ENCODE data around the gene FTO.

Gene FTO

GRCh38 chr16:54174750-54175149, 470.8 kb downstream of the FTO start:
- TF ChIP-seq POLR2AphosphoS5 (IDR thresholded peaks at IDR 0.05; ENCODE audit: low read depth, low read length) (no peak), FOXP2 (optimal IDR thresholded peaks at IDR 0.05; ENCODE audit: borderline replicate concordance, extremely low read depth, extremely low read length, insufficient read depth) (no peak), REST (IDR thresholded peaks at IDR 0.05; ENCODE audit: insufficient read depth in 1 of 2, low read depth in 2 of 2, low read length in 2 of 2) (no peak), TAF1 (IDR thresholded peaks at IDR 0.05; ENCODE audit: borderline replicate concordance, insufficient read depth, low read length) (no peak), SIN3A (IDR thresholded peaks at IDR 0.05; ENCODE audit: borderline replicate concordance, insufficient read depth, low read length) (no peak)

- TF ChIP-seq FOXP2 (optimal IDR thresholded peaks at IDR 0.05; ENCODE audit: borderline replicate concordance, extremely low read depth, extremely low read length, insufficient read depth) (no peak), SIN3A (IDR thresholded peaks at IDR 0.05; ENCODE audit: borderline replicate concordance, insufficient read depth, low read length) (no peak), POLR2AphosphoS5 (IDR thresholded peaks at IDR 0.05; ENCODE audit: low read depth, low read length) (no peak), TAF1 (IDR thresholded peaks at IDR 0.05; ENCODE audit: borderline replicate concordance, insufficient read depth, low read length) (no peak), REST (IDR thresholded peaks at IDR 0.05; ENCODE audit: insufficient read depth in 1 of 2, low read depth in 2 of 2, low read length in 2 of 2) (no peak)
These were observed 471.2 kb downstream of the FTO start for GRCh38 chr16:54175169-54175551.

- TF ChIP-seq POLR2AphosphoS5 (IDR thresholded peaks at IDR 0.05; ENCODE audit: low read depth, low read length) (no peak), SIN3A (IDR thresholded peaks at IDR 0.05; ENCODE audit: borderline replicate concordance, insufficient read depth, low read length) (no peak), FOXP2 (optimal IDR thresholded peaks at IDR 0.05; ENCODE audit: borderline replicate concordance, extremely low read depth, extremely low read length, insufficient read depth) (no peak), TAF1 (IDR thresholded peaks at IDR 0.05; ENCODE audit: borderline replicate concordance, insufficient read depth, low read length) (no peak), REST (IDR thresholded peaks at IDR 0.05; ENCODE audit: insufficient read depth in 1 of 2, low read depth in 2 of 2, low read length in 2 of 2) (no peak)
These were observed 471.8 kb downstream of the FTO start for GRCh38 chr16:54175552-54176375.

GRCh38 chr16:54176376-54176901, 472.5 kb downstream of the FTO start:
- TF ChIP-seq POLR2AphosphoS5 (IDR thresholded peaks at IDR 0.05; ENCODE audit: low read depth, low read length), result no peak
- TF ChIP-seq REST (IDR thresholded peaks at IDR 0.05; ENCODE audit: insufficient read depth in 1 of 2, low read depth in 2 of 2, low read length in 2 of 2), result no peak
- TF ChIP-seq TAF1 (IDR thresholded peaks at IDR 0.05; ENCODE audit: borderline replicate concordance, insufficient read depth, low read length), result no peak
- no peak for TF ChIP-seq FOXP2 (optimal IDR thresholded peaks at IDR 0.05; ENCODE audit: borderline replicate concordance, extremely low read depth, extremely low read length, insufficient read depth)
- no peak for TF ChIP-seq SIN3A (IDR thresholded peaks at IDR 0.05; ENCODE audit: borderline replicate concordance, insufficient read depth, low read length)

Measured in PFSK-1 (cell line).